HL-60 (cell line): Measurements from ENCODE around the gene CCDC106.

Experiments
- DNase-seq, 2 experiments: peaks; one replicate each; pipeline ENCODE4 v3.0.0-alpha.2; 2010 to 2020; ENCODE audit warnings: low read depth in 1 of 2, low spot score in 1 of 2
- H3K27ac ChIP-seq: fragments of 250-450 bp; sonication (Bioruptor Pico); replicated peaks from 2 replicates; pipeline ENCODE4 v1.5.1; 2020; ENCODE audit warnings: mild to moderate bottlenecking, moderate library complexity
- H3K27me3 ChIP-seq: fragments of 250-450 bp; sonication (Bioruptor Pico); 2 replicates; pipeline ENCODE4 v1.5.1; 2021; ENCODE audit warnings: mild to moderate bottlenecking, moderate library complexity; ENCODE audit not compliant: insufficient read depth, poor library complexity, severe bottlenecking
- H3K4me3 ChIP-seq: replicated peaks from 2 replicates; pipeline ENCODE4 v1.5.1; 2011; ENCODE audit warnings: mild to moderate bottlenecking, control low read depth, low read length; ENCODE audit not compliant: insufficient read depth
- GABPA ChIP-seq: IDR thresholded peaks from 2 replicates; pipeline ENCODE4 v1.6.1; 2012; ENCODE audit warnings: low read depth
- POLR2AphosphoS5 ChIP-seq: IDR thresholded peaks from 2 replicates; pipeline ENCODE4 v1.6.1; 2012; ENCODE audit warnings: low read depth
- SPI1 ChIP-seq: IDR thresholded peaks from 2 replicates; pipeline ENCODE4 v1.6.1; 2012; ENCODE audit warnings: low read depth, mild to moderate bottlenecking, borderline replicate concordance
- TF ChIP-seq, protein P1 (sequence below): IDR thresholded peaks from 2 replicates; pipeline ENCODE4 v1.6.1; 2012; ENCODE audit warnings: low read depth; ENCODE audit not compliant: insufficient replicate concordance
- TF ChIP-seq, protein P2 (sequence below): IDR thresholded peaks from one replicate; pipeline ENCODE4 v1.5.1; 2011; ENCODE audit warnings: low read length, control low read depth, inconsistent platforms; ENCODE audit not compliant: insufficient read depth

The CCDC106 gene

DNA sequence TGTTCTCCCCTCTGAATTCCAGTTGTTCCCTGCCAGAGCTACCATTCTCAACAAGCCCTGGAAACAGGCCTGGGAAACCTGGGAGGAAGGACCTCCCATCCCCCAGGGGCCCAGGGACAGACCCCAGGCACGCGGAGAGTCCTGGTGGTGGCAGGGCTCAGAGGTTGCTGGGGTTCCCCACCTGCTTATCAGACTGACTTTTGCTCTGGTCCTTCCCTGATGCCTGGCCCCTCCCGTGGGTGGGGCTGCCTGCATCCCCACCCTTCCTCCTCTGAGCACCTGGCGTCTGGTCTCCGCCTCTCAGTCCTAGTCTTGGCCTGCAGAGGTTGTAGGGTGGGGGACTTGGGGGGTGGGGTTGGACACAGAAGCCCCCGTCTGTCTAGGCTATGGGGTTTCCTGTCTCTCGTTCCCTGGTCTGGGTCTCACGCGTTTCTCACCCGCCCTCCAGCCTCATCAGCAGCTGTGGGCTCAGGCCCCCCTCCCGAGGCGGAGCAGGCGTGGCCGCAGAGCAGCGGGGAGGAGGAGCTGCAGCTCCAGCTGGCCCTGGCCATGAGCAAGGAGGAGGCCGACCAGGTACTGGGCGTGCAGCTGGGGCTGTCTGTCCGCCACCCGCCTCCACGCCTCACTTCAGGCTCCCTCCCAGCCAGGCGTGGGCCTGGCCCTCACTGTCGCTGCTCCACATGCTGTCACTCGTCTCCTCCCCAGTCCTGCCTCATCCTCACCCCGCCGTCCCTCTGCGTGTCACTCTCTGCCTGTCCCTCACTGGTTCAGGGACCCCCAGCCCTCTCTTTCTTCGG, 40.6 kb downstream of the CCDC106 start:
- TF ChIP-seq, protein P1, sequence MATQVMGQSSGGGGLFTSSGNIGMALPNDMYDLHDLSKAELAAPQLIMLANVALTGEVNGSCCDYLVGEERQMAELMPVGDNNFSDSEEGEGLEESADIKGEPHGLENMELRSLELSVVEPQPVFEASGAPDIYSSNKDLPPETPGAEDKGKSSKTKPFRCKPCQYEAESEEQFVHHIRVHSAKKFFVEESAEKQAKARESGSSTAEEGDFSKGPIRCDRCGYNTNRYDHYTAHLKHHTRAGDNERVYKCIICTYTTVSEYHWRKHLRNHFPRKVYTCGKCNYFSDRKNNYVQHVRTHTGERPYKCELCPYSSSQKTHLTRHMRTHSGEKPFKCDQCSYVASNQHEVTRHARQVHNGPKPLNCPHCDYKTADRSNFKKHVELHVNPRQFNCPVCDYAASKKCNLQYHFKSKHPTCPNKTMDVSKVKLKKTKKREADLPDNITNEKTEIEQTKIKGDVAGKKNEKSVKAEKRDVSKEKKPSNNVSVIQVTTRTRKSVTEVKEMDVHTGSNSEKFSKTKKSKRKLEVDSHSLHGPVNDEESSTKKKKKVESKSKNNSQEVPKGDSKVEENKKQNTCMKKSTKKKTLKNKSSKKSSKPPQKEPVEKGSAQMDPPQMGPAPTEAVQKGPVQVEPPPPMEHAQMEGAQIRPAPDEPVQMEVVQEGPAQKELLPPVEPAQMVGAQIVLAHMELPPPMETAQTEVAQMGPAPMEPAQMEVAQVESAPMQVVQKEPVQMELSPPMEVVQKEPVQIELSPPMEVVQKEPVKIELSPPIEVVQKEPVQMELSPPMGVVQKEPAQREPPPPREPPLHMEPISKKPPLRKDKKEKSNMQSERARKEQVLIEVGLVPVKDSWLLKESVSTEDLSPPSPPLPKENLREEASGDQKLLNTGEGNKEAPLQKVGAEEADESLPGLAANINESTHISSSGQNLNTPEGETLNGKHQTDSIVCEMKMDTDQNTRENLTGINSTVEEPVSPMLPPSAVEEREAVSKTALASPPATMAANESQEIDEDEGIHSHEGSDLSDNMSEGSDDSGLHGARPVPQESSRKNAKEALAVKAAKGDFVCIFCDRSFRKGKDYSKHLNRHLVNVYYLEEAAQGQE, result no peak
- no peak for TF ChIP-seq GABPA
- TF ChIP-seq, protein P2, sequence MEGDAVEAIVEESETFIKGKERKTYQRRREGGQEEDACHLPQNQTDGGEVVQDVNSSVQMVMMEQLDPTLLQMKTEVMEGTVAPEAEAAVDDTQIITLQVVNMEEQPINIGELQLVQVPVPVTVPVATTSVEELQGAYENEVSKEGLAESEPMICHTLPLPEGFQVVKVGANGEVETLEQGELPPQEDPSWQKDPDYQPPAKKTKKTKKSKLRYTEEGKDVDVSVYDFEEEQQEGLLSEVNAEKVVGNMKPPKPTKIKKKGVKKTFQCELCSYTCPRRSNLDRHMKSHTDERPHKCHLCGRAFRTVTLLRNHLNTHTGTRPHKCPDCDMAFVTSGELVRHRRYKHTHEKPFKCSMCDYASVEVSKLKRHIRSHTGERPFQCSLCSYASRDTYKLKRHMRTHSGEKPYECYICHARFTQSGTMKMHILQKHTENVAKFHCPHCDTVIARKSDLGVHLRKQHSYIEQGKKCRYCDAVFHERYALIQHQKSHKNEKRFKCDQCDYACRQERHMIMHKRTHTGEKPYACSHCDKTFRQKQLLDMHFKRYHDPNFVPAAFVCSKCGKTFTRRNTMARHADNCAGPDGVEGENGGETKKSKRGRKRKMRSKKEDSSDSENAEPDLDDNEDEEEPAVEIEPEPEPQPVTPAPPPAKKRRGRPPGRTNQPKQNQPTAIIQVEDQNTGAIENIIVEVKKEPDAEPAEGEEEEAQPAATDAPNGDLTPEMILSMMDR, result no peak
- no peak for TF ChIP-seq POLR2AphosphoS5
- no peak for TF ChIP-seq SPI1
- Histone ChIP-seq H3K27ac (no peak overlapping the region), H3K27me3 (no peaks in the 10 kb centered on the region), H3K4me3 (no peak overlapping the region)
- DNase-seq, result no peak

DNA sequence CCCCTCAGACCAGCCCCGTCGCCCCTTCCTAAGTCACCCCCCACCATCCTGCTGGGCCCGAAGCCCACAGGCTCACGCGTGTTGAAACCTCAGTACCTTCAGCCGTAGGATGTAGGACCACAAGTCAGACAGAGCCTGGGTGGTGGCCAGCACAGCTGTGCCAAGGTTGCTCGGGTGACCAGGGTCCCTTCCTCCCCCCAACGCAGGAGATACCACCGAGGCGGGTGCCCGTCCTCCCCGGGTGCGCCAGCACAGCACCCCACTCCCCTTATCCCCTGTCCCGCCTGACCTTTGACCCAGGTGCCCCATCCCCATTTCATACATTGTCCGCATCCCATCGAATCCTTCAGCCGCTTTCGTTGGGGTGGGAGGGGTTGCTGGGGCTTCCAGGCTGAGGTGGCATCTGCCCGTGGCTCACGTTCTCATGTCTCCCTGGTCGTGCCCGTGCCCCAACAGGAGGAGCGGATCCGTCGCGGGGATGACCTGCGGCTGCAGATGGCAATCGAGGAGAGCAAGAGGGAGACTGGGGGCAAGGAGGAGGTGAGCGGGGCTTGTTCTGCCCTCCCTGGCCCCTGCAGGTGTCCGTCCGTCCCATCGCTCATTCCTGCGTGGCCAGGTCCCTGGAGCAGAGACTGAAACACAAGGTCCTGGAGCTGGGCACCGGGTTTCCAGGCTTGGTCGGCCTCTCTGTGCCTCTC, 41.5 kb downstream of the CCDC106 start:
- Histone ChIP-seq H3K27me3 (no peaks in the 10 kb centered on the region), H3K27ac (no peak overlapping the region), H3K4me3 (no peak overlapping the region)
- TF ChIP-seq GABPA (no peak), POLR2AphosphoS5 (no peak), SPI1 (no peak)
- TF ChIP-seq, protein P2, result no peak
- TF ChIP-seq, protein P1, result no peak
- no peak for DNase-seq

DNA sequence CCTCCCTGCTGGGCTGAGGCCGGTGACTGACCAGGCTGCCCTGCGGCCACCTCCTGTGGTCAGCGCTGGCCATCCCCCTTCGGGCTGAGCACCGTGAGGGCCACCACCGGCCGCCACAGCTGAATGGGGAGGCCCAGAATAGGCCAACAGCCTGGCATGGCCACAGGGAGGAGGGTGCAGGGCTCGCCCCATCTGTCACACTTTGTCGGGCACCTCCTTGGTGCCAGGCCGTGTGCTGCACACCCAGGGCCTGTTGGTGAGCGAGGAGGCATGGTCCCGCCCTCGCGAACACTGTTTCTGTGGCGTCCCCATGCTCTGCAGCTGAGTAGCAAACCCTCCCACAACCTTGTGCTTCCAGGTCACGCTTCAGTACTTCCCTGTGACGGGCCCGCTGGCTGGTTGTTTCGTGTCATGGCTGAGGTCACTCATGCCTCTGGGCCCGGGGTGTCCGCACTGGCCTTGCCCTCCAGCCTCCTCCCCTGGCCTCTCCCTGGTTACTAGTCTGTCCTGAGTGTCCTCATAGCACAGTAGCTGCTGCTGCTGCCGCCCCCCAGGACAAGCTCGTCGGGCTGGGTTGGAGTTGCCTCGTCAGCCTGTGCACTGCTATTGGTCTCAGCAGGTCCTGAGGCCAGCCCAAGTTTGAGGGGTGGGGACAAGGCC, 42.2 kb downstream of the CCDC106 start:
- DNase-seq, result no peak
- no peak for TF ChIP-seq POLR2AphosphoS5
- no peaks in the 10 kb centered on the region for H3K27me3 ChIP-seq
- H3K4me3 ChIP-seq, result no peak overlapping the region
- H3K27ac ChIP-seq, result no peak overlapping the region

DNA sequence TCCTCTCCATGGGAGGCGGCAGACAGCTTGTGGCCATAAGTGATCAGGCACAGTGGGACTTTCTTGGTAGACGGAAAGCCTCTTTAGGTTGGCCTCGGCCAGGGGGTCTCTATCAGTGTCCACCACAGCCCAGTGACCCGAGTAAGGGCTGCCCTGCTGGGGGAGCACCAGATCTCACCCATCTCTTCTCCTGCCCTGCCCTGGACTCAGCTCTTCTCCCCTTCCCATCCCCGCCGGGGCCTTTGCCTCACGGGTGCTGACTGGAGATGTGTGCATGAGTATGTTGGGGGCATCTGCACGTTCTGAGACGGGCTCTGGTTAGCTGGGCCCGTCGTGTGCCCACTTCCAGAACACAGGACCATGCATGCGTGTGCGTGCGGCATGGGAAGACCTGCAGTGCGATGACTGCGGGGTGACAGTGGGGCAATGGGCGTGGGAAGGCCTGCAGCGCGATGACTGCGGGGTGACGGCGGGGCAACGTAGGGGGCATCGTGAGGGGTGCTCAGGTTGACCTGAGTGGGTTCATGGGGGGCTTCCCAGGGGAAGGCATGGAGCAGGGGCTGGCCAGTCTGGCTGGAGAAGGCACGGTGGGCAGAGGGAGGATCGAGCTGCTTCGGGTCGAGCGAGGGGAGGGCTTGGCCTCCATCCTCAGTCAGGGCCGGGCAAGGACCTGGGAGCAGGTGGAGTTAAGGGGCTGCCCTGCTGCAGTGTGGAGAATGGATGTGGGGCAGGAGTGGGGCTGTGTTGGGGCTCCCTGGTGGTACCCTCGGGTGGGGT, 42.9 kb downstream of the CCDC106 start:
- H3K4me3 ChIP-seq, result no peak overlapping the region

More for the DNA sequence above, 42.9 kb downstream of the CCDC106 start:
- Histone ChIP-seq H3K27me3 (no peaks in the 10 kb centered on the region), H3K27ac (no peak overlapping the region)
- TF ChIP-seq POLR2AphosphoS5 (no peak), GABPA (no peak), SPI1 (no peak)
- TF ChIP-seq, protein P1, result no peak
- TF ChIP-seq, protein P2, result no peak
- no peak for DNase-seq
